ENCODE results near the gene SLC22A3.
"Not testable (repeated sequence)": the region's sequence is repeated elsewhere in the genome, so short reads cannot be mapped to it uniquely, and the experiment has no call there.

The SLC22A3 gene

DNA sequence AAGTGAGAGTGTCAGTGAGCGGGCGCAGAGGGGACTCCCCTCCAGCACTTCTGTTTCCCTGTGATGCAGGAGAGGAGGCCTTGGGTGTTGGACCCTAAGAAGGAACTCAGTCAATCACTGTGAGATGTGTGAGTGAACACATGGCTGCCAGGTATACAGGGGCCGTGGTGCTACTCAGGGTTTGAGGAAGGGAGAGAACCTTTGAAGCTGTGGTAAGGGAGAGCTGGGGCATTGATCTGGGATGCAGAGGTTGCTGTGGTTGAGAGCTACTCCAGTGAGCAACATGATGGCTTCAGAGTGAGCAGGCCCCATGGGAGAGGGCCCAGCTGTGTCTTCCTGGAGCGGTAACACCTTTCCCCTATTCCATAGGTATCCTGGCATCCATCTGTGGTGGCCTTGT, 99.2 kb downstream of the SLC22A3 start:
- DNase-seq (ENCODE audit: low read depth): no peak

DNA sequence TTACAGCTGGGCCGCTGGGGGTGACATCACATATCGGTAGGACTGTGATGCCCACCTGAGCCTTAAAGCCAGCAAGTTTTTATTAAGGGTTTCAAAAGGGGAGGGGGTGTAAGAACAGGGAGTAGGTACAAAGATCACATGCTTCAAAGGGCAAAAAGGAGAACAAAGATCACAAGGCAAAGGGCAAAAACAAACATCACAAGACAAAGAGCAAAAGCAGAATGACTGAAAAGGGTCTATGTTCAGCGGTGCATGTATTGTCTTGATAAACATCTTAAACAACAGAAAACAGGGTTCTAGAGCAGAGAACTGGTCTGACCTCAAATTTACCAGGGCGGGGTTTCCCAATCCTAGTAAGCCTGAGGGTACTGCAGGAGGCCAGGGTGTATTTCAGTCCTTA, 101.6 kb downstream of the SLC22A3 start:
- not testable (repeated sequence) for DNase-seq (ENCODE audit: low read depth)

- no peak for DNase-seq (ENCODE audit: low read depth)
These were observed 102.7 kb downstream of the SLC22A3 start for GRCh38 chr6:160450849-160451248.

- DNase-seq (ENCODE audit: low read depth): no peak
These were observed 106.1 kb downstream of the SLC22A3 start for GRCh38 chr6:160454303-160454702.

DNA sequence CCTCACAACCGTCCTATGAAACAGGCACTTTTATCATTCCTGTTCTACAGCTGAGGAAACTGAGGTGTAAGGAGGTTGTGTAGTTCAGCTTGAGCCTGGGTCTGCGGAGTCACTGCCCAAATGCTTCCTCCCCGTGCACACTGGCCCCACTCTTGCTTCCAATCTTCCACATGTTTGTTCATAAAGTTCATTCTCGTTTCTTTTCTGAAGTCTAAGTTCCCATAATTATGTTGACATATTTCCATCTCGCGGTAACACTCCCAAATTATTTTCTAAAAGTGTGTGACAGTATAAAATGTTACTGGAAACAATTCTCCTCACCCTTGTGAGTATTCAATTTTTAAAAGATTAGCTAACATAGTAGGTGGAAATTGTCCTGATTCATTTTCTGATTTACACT, 106.9 kb downstream of the SLC22A3 start:
- no peak for DNase-seq (ENCODE audit: low read depth)

DNA sequence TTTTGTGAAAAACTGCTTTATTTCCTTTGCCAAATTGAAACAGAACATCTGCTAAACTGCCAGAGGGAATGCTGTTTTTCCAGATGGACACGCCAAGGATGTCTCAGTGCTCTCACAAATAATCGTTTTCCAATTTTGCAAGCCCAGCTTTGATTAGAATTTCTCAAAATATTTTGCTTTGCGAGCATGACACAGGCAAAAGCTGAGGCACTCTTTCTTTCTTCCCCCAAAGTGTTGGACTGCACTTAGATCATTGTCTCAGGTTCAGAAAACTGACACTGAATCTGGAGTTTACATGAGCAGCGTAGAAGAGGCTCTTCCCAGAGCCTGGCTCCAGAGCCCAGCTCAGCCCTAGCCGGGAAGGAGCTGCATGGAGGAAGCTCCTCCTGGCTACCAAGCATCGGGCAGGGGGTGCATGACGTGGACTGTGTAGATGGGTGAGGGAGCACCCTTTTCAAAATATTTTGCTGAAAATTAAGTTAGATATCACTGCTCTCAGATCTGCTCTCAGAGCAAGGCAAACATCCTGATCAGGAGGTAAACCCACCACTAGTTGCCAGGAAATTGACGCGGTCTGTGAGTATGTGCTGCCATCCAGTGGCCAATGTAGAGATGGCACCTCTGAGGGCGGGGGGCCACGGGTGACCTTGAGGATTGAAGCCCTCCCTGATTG, 107.5 kb downstream of the SLC22A3 start:
- peak; percentile 20 for DNase-seq (ENCODE audit: low read depth)

GRCh38 chr6:160456214-160456546, 108.0 kb downstream of the SLC22A3 start:
- DNase-seq (ENCODE audit: low read depth): no peak

GRCh38 chr6:160457823-160458222, 109.6 kb downstream of the SLC22A3 start:
- no peak for DNase-seq (ENCODE audit: low read depth)

DNA sequence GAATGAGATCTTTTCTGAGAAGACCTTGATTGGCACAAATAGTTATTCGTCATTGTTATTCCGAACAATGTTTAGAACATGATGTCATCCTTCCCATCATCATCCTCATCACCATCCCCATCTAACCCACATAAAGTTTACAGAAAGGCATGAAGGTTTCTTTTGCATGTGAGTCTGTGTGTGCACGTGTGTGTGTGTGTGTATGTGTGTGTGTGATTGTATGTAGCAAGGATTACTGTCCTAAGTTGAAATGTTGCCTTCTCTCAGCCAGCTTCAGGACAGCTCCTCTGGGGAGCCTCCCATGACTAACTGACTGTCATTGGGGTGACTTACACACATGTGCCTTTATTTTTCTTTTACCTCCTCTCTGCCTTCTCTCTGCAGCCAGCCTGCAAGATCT, 113.5 kb downstream of the SLC22A3 start:
- peak; percentile 19 for DNase-seq (ENCODE audit: low read depth)

GRCh38 chr6:160462116-160462515, 113.9 kb downstream of the SLC22A3 start:
- no peak for DNase-seq (ENCODE audit: low read depth)

- DNase-seq (ENCODE audit: low read depth): peak; percentile 73
These were observed 114.5 kb downstream of the SLC22A3 start for GRCh38 chr6:160462551-160463109.

- DNase-seq (ENCODE audit: low read depth): no peak
These were observed 116.6 kb downstream of the SLC22A3 start for GRCh38 chr6:160464744-160465143.

DNA sequence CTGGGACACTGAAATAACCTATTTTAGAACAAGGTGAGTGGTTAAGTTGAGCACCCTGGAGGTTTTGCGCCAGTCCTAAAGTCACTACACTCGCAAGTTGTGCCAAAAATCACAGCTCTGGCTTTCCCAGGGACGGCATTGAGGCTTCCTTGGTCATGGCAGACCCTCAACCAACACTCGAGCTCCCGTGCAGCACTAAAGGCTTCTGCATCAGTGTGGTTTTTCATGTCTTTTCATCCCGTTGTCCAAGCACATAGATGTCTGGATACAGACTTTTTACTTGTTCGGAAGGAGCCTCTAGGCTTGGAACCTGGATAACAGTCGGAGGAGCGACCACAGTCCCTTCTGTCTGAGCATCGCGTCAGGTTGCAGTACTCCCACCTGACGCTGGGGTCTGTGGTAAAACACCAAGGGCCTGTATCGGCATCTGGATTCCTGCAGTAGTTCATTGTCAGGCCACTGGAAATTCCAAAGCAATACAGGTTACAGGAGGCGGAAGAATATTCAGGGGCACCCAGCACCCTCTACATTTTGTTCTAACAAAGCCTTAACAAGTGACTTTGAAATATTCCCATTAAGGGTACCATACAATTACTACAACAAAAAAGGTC, 119.2 kb downstream of the SLC22A3 start:
- not testable (repeated sequence) for DNase-seq (ENCODE audit: low read depth)

GRCh38 chr6:160469153-160469552, 121.0 kb downstream of the SLC22A3 start:
- no peak for DNase-seq (ENCODE audit: low read depth)

- DNase-seq (ENCODE audit: low read depth): not testable (repeated sequence)
These were observed 127.9 kb downstream of the SLC22A3 start for GRCh38 chr6:160476056-160476455.

DNA sequence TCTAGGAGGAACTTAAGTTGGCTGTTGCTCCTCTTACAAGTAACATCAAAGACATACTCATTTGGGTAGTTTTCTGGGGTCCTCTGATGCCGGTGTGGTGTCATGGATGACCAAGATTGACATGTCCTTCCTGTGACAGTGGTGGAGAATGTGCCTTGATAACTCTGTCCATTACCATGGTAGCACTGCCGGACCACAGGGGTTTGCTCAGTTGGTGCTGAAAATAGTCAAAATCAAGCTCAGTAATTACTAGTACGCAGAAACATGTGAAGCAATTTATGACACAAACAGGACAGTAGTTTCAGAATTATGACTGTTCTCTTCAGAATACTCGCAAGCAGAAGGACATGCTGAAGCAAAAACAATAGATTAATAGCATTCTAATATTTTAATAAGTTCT, 128.9 kb downstream of the SLC22A3 start:
- DNase-seq (ENCODE audit: low read depth): not testable (repeated sequence)

- DNase-seq (ENCODE audit: low read depth): no peak
These were observed 129.7 kb downstream of the SLC22A3 start for GRCh38 chr6:160477901-160478300.

- no peak for DNase-seq (ENCODE audit: low read depth)
These were observed 138.9 kb downstream of the SLC22A3 start for GRCh38 chr6:160487116-160487515.

DNA sequence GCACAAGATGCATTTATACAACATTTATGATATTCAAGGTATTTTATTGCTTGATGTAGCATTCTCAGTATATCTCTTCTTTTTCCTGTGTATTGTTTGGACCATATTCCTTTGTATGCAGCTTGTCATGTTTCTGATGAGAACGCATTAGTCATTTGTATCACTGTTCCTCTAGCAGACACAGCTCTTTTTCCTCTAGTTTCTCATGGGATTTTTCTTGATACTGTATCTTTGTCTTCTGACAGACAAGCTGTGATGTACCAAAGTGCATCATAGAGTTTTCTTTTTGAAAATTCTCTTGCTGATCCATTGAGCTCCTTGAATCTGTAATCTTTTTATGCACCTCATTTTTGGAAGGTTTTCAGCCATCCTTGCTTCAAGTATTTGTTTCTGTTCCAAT, 140.9 kb downstream of the SLC22A3 start:
- DNase-seq (ENCODE audit: low read depth): no peak

- DNase-seq (ENCODE audit: low read depth): no peak
These were observed 146.4 kb downstream of the SLC22A3 start for GRCh38 chr6:160494576-160494975.

- no peak for DNase-seq (ENCODE audit: low read depth)
These were observed 152.5 kb downstream of the SLC22A3 start for GRCh38 chr6:160500639-160501038.

Measured in HS-27A (cell line).